NCI-H524 treated with DMSO at 0.1 percent for 48 hours (cell line): Measurements from ENCODE around the gene ERBB4.
"Not testable (repeated sequence)": the region's sequence is repeated elsewhere in the genome, so short reads cannot be mapped to it uniquely, and the experiment has no call there.

Source experiments
- DNase-seq: peaks from one replicate; lab custom pipeline; 2025; lab: John Stamatoyannopoulos, UW

ERBB4 gene

DNA sequence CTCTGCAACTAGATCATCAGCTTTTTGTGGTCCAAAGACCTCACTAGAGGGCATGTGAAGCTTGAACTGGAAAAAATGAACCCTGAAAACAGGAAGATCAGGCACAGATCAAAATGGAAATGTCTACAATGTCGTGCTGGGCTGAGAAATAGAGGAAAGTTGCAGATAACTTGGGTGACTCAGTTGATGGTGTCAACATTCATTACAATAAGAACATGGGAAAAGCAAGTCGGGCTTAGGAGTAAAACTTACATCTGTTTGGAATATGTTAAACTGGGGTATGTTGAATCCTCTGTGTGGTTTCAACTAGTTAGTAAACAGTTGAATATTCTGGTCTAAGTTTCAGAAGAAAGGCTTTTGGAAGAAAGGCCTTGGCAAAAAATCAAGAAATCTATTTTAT lies 940.4 kb downstream of the ERBB4 start:
- DNase-seq, result no peak

DNA sequence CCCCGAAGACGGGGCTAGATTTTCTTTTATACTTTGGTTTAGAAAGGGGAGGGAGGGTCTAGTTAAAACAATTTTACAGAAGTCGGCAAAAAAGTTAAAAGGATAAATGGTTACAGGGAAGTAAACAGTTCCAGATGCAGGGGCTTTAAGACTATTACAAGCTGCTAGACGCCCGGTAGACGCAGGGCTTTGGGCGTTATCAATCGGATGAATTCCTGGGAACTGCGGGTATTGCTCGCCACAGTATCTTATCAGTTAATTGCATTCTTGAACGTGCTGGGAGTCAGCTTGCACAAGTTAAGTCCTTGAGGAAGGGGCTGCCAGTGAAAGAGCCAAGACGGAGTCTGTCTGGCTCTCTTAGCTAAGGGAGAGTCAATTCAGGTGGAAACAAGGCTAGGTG lies 946.6 kb downstream of the ERBB4 start:
- not testable (repeated sequence) for DNase-seq

- DNase-seq, result no peak
These were observed 947.2 kb downstream of the ERBB4 start for GRCh38 chr2:211591426-211591825.

DNA sequence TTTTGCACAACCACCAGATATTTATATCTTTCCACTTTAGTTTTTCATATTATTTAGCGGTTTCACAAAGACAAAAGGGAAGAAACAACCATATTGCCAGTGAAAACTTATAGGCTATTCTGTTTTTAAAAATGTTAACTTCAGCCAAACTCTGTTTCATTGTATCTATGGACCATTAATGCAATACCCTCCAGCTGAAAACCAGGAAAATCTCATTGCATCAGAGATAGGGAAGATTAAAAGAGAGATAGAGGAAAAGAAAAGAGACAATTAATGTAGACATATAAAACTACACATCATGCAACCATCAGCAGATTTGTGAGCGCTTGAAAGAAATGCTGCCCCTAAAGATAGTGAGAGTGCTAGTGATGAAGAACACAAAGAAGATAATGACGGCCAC lies 970.2 kb downstream of the ERBB4 start:
- DNase-seq, result no peak

DNA sequence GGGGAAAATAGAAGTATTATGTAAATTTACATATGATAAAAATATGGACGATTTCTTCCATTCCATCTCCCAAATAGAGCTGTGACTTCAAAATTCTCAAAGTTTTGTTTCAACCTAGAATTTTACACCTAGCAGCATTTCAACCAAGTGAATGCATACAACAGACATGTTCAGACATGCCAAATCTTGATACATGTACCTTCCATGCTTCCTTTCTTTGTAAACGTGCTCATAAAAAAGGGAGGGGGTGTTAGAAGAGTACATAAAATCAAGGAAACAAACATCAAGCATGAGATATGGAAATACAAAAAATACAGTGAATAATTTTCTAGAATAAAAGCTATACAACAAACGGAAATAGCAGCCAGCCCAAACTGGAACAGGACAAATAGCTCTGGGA lies 974.2 kb downstream of the ERBB4 start:
- DNase-seq, result no peak

DNA sequence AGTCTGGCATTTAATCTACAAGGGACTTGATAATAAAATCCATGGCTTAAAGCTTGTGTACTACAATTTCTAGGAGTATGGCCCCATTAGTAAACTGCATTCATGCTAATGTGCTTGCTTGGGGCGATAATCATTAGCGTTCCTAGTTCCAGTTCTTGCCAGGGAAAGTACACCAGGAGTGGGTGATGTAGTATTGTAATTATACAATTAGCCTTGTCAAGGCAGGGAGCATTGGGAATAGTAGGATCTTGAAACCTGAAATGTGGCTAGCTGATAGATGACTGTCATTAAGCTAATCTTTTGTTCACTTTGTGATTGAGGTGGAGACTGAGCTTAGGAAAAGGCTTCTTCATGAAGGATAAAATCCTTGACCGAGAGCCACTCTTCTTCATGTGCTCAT lies 993.0 kb downstream of the ERBB4 start:
- no peak for DNase-seq

GRCh38 chr2:211534632-211535031 lies 1004.0 kb downstream of the ERBB4 start:
- peak; percentile 10 for DNase-seq

DNA sequence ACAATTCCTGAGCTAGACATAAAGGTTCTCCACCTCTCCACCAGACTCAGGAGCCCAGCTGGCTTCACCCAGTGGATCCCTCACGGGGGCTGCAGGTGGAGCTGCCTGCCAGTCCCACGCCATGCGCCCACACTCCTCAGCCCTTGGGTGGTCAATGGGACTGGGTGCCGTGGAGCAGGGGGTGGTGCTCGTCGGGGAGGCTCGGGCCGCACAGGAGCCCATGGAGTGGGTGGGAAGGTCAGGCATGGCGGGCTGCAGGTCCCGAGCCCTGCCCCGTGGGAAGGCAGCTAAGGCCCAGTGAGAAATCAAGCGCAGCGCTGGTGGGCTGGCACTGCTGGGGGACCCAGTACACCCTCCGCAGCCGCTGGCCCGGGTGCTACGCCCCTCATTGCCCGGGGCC lies 1014.4 kb downstream of the ERBB4 start:
- DNase-seq, result not testable (repeated sequence)

DNA sequence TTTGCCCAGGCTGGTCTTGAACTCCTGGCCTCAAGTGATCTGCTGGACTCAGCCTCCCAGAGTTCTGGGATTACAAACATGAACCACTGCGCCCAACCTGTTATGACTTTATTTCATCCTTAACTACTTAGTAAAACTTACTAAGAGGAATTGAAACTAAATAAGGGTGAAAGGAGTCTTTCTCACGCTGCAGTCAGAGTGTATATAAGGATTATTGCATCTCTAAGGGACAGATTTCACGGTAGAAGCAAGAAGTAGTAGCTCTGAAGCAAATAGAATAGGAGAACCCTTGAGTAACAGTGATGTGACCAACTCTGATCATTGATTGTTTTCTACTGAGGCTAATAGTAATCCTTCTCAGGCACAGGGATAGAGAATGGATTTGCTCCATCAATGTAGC lies 1022.1 kb downstream of the ERBB4 start:
- no peak for DNase-seq

- no peak for DNase-seq
These were observed 1024.6 kb downstream of the ERBB4 start for GRCh38 chr2:211514049-211514448.

DNA sequence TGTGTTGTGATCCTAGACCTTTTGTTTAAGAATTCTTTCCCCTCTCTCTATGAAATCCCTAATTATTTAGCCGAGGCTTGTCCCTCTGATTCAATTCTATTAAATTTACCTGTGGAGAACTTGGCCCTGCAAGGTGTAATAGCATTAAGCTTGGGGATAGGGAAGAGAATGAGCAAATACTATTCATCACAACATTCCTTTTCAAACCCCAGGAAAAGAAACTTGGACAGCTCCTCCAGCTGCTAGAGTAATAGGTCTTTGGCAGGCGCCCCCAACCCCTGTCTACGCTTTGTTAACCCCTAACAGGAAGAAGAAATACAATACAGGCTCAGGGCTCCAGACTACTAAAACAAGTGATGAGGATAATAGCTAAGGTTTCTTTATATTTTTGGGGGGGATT lies 1025.2 kb downstream of the ERBB4 start:
- DNase-seq, result no peak

GRCh38 chr2:211512806-211513205 lies 1025.8 kb downstream of the ERBB4 start:
- no peak for DNase-seq

- DNase-seq, result no peak
These were observed 1034.7 kb downstream of the ERBB4 start for GRCh38 chr2:211503856-211504255.

DNA sequence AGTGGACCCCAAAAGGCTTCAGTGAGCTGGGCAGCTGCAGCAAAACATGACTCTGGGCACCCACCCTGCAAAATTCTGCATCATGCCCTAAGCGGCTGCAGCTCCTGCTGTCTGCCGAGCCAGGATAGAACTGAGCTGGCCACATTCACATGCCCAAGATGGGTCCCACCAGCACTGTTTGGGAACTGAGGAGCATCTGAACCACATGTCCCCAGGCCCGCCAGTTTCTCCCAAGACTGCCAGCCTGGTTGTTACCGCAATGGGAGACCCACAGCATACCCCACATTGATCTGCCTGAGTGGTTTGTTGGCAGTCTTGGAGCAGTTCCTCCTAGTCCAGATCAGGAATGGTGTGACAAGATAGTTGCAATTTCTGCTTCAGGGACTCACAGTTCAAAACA lies 1035.4 kb downstream of the ERBB4 start:
- no peak for DNase-seq

DNA sequence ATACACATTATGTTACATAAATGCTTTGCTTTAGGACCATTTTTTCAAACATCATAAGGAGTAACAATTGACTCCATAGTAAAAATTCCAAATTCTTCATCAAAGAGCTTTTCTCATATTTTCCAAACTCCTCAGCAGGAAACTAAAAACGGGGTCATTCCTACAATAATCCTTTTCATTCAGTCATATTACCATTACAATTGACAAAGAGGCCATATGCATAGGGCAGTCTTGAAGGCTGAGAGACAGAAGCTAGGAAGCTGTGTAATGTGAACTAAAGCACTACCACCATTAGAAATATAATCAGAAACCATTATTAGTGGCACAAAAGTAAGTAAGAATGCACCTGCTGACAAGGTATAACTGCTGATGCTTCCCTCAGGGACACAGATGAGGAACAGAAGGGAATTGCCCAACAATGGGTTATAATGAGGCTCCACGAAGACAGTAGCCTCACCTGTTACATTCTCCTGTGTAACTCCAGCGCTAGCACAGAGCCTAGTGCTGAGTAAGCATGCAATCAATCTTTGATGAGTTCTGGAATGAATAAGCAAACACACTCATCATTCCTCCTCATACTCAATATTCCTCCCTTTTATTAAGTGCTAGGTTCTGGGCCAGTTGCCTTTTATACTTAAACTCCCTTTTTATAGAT lies 1039.9 kb downstream of the ERBB4 start:
- no peak for DNase-seq

DNA sequence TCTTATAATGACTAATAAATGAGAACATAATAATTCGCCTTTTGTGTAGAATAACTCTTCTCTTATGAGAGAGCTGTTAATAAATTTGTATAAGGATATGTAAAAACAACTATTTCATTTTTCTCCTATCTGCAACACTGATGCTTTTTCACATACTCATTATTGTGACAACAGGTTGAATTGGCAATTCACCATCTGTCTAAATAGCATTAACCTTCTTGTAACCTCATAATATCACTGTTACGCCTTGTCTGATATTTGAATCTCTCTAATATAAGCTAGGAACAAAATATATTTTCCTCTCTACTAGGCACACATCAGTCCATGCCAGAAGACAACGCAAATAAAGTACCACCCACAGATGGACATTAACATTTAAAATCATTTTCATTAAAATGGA lies 1043.3 kb downstream of the ERBB4 start:
- peak; percentile 16 for DNase-seq

- DNase-seq, result no peak
These were observed 1044.1 kb downstream of the ERBB4 start for GRCh38 chr2:211494536-211494935.

DNA sequence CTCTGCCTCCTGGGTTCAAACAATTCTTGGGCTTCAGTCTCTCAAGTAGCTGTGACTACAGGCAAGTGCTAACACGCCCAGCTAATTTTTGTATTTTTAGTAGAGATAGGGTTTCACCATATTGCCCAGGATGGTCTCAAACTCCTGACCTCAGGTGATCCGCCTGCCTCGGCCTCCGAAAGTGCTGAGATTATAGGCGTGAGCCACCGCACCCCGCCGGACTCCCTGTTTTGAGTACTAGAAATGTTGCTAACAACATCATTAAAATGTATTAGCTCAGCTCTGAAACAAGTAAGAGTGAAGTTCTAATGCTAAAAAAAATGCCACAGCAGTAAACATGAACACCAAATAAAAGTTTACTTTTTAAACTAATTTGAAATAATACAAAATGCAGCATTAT lies 1044.5 kb downstream of the ERBB4 start:
- no peak for DNase-seq

- no peak for DNase-seq
These were observed 1050.9 kb downstream of the ERBB4 start for GRCh38 chr2:211487733-211488132.

DNA sequence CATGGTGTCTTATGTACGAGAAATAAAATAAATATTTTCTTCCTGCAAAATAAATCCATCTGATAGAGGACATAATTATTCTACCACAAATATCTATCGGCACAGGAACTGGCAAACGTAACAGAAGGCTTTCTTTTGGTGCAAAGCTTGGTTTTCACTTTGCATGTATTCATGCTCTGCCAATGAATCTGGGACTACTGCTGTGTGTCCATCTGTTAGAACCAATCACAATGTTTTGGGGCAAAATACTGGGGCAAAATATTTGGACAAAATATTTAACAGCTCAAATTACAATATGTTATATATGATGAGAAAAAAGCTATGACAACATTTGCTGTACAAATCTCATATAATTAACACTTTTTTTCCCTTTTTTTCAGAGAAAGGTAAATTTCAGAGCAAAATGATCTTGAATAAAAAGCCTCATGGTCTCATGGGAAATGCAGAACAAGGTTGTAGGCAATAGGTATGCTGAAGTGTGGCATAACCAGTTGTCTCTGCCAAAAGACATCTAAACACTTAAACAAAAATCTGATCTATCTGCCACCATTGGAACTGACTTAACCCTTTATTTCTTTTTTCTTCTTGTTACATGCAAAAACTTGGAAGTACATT lies 1059.0 kb downstream of the ERBB4 start:
- no peak for DNase-seq

DNA sequence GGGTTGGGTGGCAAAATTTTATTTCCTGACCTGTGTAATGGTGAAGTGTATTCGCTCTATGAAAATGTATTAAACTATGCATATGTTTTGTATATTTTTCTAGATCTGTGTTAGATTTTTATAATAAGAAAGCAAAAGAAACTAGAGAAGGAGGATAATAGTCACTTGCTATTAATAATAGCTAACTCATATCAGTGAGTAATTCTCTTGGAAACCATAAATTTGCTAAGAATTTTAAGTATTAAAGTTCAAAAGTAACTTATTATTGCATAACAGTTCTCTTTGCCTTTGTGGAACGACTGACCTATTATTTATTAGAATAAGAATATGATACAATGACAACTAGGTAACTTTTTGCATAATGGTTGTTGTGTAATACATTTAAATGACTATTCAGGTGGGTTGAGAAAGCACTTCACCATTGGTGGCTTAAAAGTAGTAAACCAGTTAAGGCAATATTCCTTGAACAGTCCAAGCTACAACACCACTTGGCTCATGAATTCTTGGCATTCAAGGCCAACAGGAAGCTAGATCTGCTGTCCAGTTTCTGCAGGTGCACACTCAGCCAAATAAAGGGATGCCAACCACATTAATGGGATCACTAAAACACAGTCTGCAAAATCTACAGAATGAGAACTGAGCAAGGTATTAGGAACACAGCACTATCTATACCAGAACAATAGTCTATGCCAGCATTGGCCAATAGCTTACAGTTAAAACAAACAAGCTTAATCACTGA lies 1060.9 kb downstream of the ERBB4 start:
- DNase-seq, result no peak

GRCh38 chr2:211473116-211473515 lies 1065.5 kb downstream of the ERBB4 start:
- no peak for DNase-seq

DNA sequence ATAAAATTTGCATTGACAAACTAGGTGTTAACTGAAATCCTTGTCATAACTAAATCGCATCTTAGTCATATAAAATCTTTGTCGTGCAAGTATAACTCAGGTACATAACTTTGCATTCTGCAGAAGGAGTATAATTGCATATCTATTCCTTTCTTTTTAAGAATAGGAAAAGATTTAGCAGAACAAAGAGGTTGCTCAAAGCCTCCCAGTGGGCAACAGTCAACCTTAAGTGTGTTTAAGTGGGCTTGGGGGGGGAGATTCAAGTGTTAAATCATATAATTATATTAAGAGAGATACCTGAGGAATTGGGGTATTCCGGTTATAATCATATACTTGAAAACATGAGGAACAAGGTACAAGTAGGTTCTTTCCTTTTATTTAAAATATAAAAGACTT lies 1068.9 kb downstream of the ERBB4 start:
- no peak for DNase-seq
